ENCODE data around the gene GPC5.

The GPC5 gene

DNA sequence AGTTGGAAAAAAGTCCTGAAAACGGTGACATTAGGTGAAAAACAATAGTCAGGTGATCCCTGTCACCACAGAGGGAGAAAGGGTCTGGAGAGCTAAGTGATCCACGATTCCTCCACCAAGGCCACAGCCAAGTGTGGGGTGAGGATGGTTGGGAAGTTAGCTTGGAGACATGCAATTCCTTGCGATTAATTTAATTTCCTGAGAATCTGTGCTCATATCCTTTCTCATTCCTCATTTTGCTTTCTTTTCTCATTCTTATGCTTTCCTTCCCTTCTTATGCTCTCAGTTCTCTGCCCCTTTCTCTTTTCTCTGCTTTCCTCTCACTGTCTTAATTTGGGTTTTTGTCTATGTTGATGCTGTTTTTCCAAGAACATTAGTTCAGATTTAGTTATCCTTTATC, 68.8 kb downstream of the GPC5 start:
- no peak for DNase-seq

DNA sequence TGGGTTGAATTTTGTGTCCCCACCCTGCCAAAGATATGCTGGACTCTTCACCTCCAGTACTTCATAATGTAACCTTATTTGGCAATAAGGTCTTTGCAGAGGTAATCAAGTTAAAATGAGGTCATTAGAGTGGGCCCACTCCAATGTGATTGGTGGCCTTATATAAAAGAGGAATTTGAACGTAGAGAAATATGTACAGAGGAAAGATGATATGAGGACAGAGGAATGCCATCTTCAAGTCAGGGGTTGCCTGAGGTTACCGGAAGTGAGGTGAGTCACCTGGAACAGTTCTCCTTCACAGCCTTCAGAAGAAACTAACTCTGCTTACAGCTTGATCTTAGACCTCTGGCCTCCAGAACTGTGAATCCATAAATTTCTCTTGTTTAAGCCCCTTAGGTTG, 69.9 kb downstream of the GPC5 start:
- DNase-seq = no peak

DNA sequence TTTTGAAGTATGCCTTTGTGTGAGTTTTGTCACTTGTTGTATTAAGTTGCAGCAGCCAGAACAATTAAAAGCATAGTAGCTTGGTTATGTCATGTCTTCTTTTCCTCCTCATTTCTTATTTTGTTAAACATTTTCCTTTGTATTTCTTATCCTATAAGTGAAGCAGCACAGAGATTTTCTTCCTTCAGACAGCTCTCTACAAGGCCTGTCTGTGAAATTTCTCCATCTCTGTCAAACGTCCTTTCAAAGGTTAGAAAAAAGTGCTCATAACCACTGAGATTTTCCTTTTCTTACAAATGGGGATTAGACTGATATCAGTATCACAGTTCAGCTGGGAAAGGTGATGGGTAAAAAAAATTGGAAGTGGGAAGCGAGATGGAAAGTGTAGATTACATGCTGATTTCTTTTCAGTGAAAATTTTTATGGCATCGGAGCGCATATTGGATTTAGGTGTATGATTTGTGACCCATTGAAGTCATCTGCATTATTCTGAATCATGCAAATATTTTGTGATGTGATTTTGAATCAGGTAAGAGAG, 71.7 kb downstream of the GPC5 start:
- DNase-seq = no peak

DNA sequence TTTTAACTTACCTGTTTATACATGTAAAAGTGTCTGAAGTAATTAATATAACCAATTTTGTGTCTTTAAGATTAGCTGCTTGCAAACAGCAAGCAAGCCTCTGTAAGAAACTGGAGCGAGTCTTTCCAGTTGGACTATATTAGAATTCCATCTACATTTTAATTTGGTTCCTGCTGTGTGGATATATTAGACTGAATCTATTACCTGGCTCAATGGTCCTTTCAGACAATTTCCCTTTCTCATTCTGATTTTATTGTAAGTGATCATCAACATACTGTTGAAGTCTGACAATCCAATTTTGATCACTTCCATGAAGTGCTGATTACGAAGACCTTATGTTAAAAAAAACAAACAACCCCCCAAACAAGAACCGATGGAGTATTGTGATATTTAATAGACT, 72.3 kb downstream of the GPC5 start:
- no peak for DNase-seq

DNA sequence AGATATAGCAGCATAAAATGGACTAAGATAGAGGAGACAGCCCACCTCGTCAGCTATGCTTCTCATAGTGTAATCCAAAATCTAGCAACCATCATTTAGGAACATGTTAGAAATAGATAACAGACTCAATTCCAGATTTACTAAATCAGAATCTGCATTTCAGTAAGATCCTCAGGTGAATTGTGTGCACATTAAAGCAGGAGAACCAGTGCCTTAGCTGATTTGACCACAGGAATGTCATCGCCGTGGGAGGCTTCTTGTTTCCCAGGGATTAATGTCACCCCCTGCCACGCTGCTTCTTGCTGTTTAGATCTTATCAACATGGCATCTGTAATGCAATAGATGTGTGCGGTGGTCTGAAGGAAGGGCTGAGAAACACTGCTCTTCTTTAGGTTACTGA, 84.0 kb downstream of the GPC5 start:
- no peak for DNase-seq

DNA sequence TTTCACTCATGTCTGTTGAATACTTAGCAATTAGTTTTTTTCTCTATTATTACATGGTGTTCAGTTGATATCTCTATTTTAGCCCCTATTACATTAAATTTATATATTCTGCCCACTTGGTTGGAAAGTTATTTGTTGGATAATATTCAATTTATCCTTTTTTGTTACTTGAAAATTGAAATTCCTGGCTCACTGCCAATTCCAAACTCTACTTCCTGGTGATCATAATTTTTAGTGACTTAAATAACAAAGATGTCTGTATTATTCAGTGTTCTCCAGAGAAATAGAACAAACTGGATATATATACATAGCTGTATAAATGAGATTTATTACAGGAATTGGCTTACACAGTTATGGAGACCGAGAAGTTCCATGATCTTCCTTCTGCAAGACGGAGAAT, 93.6 kb downstream of the GPC5 start:
- DNase-seq = no peak

DNA sequence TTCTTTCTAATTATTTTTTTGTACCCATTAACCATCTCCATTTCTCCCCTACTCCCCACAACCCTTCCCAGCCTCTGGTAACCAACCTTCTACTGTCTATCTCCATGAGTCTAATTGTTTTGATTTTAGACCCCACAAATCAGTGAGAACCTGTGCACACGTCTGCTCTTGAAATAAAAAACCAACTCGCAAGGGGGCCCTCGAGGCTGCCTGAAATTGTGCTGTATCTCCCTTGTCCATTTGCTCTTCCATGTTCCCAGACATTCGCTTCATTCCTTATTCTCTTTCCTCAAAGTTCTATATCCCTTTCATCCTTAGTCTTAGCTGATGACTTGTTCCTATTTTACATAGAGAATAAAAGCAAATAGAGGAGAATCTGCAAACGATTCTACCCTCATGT, 95.0 kb downstream of the GPC5 start:
- no peak for DNase-seq

DNA sequence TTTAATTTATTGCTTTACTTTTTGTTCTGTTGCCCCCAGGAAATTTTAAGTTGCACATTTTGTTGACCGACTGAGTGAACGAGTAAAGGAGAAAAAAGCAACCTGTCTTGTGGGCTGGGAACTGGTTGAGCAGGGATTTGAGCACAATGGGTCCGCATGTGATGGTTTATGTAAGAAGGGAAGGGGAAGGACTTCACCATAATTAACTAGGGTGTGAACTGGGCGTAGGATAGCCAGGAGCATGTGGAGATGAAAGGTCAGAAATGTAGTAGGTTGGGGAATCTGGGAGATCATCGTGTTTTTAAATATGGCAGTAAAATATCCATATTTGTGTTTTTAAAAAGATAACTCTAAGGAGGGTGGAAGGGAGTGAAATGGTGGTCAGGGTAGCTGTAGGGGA, 99.9 kb downstream of the GPC5 start:
- DNase-seq = no peak

DNA sequence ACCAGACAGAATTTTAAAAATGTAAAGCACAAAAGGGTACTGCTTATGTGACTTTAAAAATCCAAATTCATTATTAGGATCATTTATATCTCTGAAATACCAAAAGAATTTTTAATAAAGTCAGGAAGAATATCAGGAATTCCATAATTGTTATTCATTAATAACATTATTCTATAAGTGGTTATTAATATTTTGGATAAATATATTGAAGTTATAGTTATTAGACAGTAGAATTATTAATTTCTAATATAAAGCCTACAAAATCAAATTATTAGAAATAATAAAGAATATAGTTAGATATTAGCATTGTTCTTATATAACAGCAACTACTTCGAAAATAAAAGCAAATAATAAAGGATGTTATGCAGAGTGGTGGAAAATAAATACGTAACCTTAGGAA, 105.8 kb downstream of the GPC5 start:
- no peak for DNase-seq

DNA sequence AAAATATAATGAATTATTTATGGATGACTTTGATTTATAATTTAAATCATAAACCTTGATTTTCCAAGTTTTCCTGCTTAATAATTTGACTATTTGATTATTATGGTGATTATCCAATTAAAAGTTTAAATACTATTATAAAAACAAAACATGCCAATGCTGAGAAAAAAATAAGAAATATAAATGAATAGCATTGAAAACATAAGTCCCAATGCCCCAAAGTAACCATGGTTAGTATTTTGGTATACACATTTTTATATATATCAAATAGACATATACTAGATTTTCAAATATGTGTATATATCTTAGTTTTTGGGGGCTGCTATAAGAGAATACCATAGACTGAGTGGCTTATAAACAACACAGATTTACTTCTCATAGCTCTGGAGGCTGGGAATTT, 108.3 kb downstream of the GPC5 start:
- DNase-seq = no peak

DNA sequence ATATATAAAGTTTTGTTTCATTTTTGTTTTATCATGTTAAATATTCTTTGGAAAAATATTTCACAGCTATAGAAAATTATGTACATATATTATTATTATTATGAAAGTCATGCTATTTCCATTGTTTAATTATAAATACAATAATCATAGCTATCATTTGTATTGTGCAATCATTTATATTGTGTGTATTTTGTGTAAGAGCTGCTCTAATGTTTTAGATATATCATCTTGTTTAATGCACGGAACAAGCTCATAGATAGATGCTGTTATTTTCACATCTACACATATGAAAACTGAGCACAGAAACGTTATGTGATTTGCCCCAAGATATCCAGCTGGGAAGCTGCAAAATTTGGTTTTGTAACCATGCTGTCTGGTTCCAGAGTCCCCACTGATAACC, 111.6 kb downstream of the GPC5 start:
- no peak for DNase-seq

DNA sequence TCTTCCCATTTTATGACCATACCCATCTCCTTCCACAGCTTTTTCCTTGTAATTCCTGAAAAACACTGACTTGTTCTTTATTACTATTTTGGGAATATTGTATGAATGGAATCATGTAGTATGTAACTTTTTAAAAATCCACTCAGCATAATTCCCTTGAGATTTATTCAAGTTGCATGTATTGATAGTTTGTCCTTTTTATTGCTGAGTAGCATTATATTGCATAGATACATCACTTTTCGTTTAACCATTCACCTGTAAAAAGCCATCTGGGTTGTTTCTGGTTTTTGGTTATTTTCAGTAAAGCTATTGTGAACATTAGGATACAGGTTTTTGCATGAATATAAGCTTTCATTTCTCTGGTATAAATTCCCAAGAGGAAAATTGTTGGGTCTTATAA, 115.4 kb downstream of the GPC5 start:
- DNase-seq = no peak

DNA sequence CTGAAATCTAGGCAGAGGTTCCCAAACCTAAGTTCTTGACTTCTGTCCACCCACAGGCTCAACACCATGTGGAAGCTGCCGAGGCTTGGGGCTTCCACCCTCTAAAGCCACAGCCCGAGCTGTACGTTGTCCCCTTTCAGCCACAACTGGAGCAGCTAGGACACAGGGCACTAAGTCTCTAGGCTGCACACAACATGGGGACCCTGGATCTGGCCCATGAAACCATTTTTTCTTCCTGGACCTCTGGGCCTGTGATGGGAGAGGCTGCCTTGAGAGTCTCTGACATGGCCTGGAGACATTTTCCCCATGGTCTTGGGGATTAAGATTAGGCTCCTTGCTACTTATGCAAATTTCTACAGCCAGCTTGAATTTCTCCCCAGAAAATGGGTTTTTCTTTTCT, 118.4 kb downstream of the GPC5 start:
- DNase-seq = no peak

DNA sequence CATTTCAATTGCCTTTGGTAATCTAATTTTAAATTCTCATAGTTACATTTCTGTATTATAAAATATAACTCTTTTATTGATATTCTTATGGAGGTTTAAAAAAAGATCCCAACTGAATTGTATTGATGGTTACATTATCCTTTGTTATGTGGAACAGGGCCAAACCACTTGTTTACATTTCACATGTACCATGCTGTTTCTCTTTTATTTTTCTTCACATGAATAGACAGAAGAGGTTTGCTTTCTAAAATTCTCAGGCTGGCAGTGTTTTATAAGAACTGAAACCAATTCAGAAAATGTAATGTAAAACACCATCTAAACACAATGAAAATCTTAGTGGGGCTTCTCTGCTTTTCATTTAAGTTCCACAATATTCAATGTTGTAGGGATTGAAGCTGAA, 122.5 kb downstream of the GPC5 start:
- no peak for DNase-seq

DNA sequence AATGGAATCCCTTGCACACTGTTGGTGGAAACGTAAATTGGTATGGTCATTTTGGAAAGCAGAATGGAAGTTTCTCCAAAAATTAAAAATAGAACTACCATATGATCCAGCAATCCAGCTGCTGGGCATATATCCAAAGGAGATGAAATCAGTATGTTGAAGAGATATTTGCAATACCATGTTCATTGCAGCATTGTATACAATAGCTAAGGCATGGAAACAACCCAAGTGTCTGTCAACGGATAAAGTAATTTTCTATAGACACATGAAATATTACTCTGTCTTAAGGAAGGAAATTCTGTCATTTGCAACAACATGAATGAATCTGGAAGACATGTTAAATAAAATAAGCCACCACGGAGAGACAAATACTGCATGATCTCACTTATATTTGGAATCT, 124.7 kb downstream of the GPC5 start:
- no peak for DNase-seq

DNA sequence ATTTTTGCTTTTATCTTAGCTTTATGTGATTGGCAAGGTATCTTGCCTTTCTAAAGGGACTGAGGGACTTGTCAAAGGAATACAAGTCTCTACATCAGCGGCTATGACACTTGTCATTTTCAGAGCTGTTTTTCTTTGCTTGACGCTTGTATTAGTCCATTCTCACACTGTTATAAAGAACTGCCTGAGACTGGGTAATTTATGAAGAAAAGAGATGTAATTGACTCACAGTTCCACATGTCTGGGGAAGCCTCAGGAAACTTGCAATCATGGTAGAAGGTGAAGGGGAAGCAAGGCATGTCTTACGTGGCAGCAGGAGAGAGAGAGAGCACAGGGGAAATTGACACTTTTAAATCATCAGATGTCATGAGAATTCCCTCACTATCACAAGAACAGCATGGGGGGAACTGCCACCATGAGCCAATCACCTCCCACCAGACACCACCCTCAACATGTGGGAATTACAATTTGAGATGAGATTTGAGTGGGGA, 128.2 kb downstream of the GPC5 start:
- DNase-seq = no peak

DNA sequence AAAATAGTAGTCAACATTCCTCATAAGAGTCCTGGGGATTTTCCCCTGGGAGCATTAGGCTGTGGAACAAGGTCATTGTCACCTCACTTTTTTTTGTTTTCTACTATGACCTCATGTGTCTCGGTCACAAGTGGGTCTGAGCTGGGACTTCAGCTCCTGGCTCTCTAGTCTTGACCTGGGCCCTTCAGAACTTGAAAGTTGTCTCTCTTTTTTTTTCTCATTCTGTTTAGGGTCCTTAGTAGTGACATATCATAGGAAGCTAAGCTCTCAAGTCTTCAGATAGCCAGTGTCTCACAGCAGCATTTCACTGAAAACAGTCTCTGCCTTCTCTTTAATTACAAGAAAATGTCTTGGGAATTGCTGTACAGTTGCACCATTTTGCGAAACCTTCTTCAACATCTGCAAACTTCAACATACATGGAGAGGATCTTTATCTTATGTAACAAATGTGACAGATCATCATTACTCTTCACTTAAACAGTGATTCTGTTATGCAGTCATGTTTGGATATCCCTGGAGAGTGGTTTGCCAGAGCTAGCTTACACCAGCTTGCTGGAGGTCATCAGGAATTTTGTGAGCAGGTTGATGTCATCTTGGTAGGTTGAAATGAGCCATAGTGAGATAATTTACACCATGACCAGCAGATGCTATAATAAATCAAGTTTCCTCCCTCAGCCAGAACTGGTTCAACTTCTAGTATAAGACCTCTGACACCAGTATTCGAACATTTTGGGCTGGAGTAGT, 131.5 kb downstream of the GPC5 start:
- DNase-seq = no peak

DNA sequence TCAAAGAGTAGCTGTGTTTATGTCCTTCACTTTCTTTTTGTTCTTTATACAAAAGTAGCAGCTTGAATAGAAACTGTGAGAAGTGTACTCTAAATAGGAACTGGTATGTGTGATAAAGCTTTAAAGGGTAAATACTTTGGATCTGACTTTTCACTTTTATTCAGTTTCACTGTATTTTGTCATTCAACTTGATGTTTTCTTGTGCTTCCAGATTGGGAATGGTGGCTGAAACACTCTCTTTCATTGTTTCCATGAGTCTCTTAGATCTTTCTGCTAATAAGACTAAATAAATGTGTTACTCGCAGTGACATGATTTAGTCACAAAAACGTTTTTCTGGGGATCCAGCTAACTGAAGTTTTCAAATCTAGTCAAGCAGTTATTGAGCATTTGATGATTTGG, 133.2 kb downstream of the GPC5 start:
- no peak for DNase-seq

DNA sequence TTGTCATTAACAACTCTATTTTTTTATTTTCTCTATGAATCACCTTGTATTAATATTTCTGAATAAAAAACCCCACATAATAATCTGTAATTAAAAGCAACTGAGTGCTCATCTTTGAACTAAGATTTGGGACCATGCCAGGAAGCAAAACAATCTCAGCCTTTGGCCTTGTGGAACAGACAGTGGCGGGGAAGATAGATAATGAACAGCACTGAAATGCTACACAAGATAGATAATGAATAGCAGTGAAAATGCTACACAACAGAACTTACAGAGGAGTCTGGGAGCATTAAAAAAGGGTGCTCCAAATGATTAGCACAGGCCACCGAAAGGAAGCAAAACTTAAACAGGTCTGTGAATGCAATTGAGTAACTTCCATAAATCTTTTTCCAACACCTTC, 134.9 kb downstream of the GPC5 start:
- no peak for DNase-seq

DNA sequence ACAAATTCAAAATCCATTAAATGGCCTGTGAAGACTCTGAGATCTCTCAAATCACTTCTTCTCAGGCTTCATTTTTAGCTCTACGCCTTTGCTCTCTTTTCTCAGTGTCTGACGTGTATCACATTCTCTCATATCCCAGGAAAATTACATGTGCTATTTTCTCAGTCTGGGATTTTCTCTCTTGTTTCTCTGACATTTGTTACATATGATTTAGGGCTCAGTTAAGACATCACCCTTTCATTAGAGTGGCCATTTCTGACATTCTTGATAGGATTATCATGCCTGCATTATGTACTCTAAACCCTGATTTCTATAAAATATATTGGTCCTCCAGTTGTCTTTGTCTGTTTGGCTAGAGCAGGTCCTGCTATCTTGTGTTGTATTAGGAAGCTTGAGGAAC, 136.6 kb downstream of the GPC5 start:
- no peak for DNase-seq

DNA sequence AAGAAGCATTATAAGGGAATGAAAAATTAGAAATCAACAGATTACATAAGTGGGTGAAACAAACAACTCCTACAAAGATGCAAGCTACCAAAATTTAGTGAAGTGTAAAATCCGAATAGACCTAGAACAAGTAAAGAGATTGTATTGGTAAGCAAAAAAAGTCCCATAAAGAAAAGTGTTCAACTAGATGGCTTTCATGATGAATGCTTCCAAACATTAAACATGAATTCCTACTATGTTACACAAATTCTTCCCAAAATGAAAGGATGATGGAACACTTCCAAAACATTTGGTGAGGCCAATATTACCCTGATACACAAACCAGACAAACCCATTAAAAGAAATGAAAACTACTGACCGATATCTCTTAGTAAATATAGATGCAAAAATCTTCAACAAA, 139.0 kb downstream of the GPC5 start:
- no peak for DNase-seq

DNA sequence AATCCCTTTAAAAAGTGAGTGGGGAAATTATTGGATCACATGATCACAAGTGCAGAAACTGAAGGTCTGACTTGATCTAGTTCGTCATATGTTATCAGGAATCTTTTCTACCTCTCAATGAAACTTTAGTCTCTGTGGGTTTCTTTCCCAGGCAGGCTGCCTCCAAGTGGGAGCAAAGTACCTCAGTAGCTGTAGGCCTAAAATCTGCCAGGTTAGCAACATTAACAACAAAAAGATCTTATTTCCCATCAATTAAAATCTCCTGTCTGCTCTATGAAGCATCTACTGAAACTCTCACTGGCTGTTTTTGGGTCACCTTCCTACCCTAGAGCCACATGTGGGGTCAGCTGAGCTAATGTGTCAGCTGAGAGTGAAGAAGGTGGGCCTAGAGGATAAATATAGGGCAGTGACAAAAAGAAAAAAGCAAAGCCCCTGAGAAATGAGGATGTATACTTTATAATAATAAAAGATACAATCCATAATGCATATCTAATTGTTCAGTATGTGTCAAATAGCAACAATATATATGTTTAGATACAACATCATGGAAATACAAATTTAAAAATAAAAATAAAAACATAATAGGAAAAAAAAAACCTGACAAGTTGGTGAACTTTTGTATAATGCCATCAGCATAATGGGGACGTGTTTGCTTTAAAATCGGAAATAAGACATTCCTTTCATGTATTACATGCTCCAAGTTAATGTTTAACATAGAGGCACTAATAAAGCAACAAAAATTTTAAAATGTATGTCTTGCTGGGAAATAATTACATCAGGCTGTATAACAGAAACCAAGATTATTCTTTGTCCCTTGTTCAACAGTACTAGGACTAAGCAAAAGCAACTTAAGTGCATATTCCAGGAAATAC, 141.1 kb downstream of the GPC5 start:
- no peak for DNase-seq

DNA sequence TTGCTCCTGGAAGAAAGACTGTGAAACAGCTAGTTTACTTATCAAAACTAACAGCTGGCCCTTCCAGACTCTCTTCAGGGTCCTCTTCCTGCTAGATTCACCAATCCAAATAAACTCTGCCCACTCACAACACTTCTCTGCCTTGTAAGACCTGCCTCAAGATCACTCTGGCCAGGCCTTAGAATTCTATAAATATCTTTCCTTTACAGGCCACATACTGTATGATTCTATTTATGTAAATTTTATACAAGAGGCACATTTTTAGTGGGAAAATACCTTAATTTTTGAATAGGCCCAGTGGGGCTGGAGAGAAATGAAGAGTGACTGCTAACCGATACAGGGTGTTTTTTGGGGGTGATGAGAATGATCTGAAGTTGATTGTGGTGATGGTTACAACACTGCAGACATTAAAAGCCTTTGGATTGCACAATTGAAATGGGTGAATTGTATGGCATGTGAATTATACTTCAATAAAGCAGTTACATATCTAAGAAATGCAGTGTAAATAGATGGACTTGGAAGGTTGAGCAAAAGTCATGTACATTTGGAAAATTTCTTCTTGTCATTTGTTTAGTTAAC, 141.8 kb downstream of the GPC5 start:
- no peak for DNase-seq

DNA sequence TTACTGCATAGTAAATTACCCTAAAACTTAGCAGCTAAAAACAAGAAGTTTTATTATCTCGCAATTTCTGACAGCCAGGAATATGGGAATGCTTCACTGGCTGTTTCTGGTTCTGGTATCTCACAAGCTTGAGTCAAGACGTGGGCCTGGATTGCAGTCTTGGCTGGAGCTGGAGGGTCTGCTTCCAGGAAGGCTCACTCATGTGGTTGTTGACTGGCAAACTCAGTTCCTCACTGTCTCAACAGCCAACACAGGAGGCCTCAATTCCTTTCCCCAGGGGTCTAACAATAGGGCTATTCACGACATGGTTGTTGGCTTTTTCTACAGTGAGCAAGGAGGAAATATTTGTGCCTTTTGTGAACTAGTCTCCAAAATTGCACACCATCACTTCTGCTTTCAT, 146.3 kb downstream of the GPC5 start:
- no peak for DNase-seq

All from activated naive CD4-positive, alpha-beta T cell (primary cell).